HG02763 (cell line): ENCODE measurements around the gene RDH14.

Experiments
- ATAC-seq: cut with Tn5 transposase; IDR thresholded peaks from one replicate; pipeline ENCODE4 v1.9.1; 2021; ENCODE audit warnings: mild to moderate bottlenecking, moderate library complexity; ENCODE audit not compliant: unreplicated experiment

RDH14 gene

GRCh38 chr2:18566145-18566769, 5.8 kb upstream of the RDH14 start:
- ATAC-seq = no peak

GRCh38 chr2:18560797-18561085, 288 bp upstream of the RDH14 start:
- no peak for ATAC-seq

GRCh38 chr2:18559531-18560030, 872 bp downstream of the RDH14 start:
- ATAC-seq = no peak

DNA sequence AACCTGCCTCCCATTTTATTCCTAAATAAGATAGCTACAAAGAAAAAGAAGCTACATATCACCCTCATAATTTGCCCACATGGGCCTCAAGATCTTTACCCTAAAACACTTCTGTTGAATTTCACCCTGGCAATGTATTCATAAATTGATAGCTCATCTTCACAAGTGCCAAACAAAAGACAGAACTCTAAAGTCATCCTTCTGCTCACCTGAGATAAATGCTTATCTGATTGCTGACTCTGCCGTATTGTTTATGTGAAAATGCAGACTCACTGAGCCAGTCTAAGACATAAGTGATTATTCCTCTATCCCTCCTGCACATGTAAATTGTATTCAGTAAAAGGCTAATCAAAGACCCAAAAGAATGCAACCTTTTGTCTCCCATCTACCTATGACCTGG, 2.0 kb downstream of the RDH14 start:
- no peak for ATAC-seq

DNA sequence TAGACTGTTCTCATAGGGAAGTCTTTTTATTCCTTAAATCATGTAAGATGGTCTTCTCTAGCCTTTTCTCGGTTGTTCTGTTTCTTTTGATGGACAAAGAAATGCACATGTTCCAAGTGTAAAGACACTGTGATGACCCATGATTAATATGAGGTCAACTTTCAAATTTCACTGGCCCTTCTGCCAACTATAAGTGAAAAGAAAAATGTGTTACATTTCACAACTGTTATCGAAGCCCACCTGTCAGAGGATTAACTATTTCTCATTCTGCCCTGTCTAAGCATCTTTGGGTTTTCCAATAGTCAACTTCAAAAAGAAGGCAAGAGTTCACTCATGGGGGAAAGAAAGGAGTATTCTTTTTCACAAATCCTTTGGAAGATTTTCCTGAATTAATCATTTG, 3.3 kb downstream of the RDH14 start:
- no peak for ATAC-seq

DNA sequence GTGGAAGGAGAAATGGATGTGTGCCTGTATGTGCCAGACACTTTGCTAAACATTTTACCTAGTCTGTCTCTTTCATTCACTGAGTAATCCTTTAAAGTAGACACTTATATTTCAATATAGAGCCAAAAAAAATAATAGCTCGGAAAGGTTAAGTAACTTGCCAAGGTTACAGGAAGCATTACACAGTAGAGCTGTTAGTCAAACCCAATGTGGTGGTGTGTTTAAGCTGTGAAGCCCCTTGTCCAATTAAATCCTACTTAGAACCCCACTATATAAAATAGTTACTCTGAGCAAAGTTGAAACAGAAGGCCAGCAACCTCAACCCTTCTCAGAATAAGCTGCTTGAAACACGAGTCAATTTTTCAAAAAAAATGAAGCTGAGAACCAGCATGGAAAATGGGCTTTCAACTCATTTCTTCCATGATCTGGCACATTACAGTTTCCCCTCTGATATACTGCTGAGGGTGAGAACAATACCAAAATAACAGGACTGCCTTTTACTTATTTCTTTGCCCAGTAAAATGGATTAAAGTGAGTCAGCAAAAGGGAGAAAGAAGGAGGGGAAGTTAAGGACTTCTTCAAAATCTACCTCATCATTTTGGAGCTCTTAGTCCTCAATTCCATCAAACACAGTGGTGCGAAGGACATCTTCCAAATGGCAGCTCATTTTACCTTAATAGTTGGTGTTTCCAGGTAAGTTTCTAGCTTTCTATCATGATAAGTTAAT, 7.9 kb downstream of the RDH14 start:
- ATAC-seq = no peak

- ATAC-seq = no peak
Observed at GRCh38 chr2:18551623-18552022, 8.8 kb downstream of the RDH14 start.

DNA sequence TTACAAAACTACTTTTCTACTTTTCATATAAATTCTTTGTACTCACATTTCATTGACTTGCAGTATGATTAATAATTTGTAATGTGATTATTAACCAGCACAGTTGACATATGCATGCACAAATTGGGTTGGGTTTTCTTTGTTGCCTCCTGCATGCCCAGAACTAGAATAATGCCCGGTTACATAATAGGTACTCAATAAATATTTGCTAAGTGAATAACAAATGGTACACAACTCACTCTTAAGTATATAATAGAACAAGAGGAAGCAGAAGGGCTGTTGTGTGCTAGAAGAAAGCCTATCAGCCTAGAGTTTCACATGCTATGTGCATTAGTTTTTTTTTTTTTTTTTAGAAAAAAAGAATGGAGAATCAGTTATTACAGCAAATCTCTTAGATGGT, 9.3 kb downstream of the RDH14 start:
- ATAC-seq = no peak

DNA sequence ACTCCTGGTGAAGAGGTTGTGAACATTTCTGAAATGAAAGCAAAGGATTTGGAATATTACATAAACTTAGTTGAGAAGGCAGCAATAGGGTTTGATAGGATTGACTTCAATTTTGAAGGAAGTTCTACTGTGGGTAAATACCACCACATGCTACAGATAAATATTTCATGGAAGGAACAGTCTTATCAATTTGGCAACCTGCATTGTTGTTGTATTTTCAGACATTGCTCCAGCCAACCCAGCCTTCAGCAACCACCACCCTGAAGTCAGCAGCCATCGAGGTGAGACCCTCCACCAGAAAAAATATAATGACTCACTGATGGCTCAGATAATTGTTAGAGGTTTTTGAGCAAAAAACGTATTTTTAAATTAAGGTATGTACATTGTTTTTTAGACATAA, 10.0 kb downstream of the RDH14 start:
- ATAC-seq = no peak

DNA sequence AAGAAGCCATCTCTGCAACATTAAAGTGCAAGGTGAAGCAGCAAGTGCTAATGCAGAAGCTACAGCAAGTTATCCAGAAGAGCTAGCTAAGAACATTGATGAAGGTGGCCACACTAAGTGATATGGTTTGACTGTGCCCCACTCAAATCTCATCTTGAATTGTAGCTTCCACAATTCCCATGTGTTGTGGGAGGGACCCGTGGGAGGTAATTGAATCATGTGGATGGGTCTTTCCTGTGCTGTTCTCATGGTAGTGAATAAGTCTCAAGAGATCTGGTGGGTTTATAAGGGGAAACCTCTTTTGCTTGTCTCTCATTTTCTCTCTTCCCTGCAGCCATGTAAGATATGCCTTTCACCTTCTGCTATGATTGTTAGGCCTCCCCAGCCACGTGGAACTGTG, 11.4 kb downstream of the RDH14 start:
- ATAC-seq = no peak

GRCh38 chr2:18548621-18549020, 11.8 kb downstream of the RDH14 start:
- no peak for ATAC-seq

GRCh38 chr2:18546567-18546966, 13.9 kb downstream of the RDH14 start:
- ATAC-seq = no peak

- no peak for ATAC-seq
Observed at GRCh38 chr2:18545384-18545783, 15.1 kb downstream of the RDH14 start.

- ATAC-seq = no peak
Observed at GRCh38 chr2:18544171-18544570, 16.3 kb downstream of the RDH14 start.

DNA sequence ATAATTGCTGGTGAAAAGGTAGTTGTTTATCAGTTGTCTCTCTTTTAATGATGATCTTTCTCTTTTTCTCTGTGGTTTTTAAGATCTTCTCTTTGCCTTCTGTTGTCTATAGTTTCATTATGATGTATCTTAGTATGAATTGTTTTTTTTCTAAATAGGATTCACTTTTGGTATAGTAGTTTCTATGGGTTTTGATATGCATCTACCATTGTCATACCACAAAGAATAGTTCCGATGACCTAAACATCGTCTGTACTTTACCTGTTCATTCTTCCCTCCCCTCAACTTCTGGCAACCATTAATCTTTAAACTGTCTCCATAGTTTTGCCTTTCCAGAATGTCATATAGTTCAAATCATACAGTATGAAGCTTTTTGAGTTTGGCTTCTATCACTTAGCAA, 19.6 kb downstream of the RDH14 start:
- no peak for ATAC-seq

DNA sequence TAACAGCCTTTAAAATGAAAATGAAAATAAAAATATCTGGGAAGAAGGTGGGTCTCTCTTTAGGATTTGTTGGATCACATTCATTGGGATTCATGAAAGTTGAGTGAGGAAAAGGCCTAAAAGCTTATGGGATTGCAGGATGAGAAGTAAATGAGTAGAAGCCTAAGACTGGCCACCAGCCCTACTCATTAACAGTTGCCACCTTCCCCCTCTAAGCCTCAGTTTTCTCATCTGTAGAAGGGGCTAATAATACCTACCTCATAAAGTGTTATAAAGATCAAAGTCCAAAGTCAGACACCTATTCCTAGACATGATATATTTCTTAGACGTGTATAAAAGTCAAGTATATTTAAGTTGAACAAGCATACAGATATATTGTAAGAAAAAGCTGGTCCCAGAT, 23.8 kb downstream of the RDH14 start:
- ATAC-seq = no peak

DNA sequence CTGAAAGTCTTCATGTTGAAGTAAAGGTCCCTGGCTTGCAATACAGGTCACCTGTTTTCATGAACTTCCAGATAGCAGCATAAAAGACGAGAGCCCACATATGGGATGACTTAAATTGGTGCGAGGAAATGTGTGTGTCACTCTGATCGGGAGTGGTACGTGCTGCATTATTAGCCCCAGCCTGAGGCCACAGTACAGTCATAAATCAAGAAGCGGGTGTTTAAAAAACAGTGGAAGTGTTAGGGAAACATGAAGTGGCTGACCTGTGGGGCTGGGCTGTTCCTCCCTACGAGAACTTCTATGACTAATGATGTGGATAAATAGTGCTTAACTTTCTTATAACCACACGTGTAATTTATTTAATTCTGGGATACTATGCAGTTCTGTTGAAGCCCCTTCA, 24.4 kb downstream of the RDH14 start:
- ATAC-seq = no peak

DNA sequence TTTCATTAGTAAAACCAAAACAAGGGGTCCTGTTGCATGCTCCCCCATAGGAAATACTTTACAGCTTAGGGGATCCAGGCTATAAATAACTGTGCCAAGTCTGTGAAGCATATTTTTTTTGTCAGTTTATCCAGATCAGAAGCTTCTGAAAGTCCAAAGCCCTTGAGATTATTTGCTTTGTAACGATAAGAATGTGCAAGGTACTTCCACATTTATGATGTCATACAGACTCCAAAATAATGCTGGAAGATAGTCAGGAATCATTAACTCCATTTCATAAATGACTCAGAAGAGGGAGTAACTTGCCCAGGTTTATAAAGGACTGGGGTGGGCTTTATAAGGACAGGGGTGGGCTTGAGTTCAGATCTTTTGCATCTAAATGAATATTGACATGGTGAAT, 29.3 kb downstream of the RDH14 start:
- no peak for ATAC-seq

DNA sequence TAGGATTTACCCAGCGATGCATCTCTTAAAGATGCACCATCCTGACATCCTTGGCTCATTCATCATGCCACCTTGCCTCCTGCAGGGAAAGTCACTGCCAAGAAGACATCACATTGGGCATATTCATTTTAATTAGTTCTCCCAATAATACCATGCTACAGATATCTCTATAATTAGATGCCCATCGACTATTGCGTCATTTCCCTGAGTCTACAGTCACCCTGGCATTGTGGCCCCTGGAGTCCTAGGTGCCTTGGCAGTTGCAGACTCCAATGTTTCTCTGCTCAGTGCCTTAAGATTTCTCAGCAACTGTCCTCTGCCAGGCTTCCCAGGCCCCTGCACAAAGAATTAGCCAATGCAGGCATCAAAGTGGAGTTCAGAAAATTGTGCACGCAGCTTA, 32.6 kb downstream of the RDH14 start:
- ATAC-seq = no peak

DNA sequence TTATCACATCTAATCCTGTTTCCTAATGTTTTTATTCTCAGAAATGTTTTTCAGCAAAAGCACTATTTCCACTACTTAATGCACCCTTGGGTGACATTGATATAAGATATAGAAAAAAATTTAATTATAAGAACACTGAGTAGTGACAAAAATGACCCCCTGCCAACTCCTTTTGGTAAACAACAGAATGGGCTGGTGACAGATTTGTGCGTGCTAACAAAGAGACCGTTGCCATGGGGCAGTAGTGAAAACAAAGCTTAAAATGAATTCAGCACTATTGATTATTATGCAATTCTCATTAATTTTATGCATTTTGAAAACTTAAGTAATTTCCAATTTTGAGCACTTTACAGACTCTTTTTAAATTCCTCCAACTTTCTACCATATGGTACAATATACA, 33.1 kb downstream of the RDH14 start:
- no peak for ATAC-seq

- ATAC-seq = no peak
Observed at GRCh38 chr2:18526429-18526828, 34.0 kb downstream of the RDH14 start.

GRCh38 chr2:18525852-18526251, 34.6 kb downstream of the RDH14 start:
- ATAC-seq = no peak

GRCh38 chr2:18525236-18525635, 35.2 kb downstream of the RDH14 start:
- no peak for ATAC-seq
